LNCaP clone FGC (cell line): ENCODE data around the gene TAF4.

Experiments
- DNase-seq: peaks from one replicate; pipeline ENCODE4 v3.0.0-alpha.2; 2011; ENCODE audit warnings: low read depth
- H3K4me3 ChIP-seq: 2 replicates; pipeline ENCODE4 v1.5.1; 2011; ENCODE audit warnings: mild to moderate bottlenecking, low read depth, low read length, control low read depth
- TF ChIP-seq, protein P1 (sequence below): IDR thresholded peaks from 2 replicates; pipeline ENCODE4 v1.5.1; 2012; ENCODE audit warnings: mild to moderate bottlenecking; ENCODE audit not compliant: control insufficient read depth, insufficient read depth; ENCODE audit errors: extremely low read depth

TAF4 gene

DNA sequence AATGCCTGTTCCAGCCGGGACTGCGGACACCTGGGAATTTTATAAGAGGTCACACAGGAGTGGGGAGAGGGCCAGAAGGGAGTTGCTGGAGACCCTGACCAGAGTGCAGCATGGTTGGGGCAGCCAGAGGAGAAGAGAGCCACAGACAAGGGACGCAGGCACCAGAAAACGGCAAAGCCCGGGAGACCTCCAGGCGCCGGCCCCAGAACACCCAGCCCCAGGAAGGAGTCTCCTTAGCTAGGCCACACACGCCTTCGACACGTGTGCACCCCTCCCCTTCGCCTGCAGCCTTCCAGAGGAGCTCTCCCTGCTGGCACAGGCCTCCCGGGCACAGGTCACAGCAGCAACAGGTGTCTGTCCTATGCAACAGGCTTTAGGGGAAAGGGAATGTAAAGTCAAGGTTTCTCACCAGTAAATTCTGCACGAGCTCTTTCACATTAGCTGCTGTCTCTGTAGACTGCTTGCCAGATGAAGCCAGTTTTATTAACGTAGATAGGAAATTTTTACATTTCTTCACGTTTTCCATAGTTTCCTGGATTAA, 57.0 kb downstream of the TAF4 start:
- no peak overlapping the region for H3K4me3 ChIP-seq
- DNase-seq = no peak
- TF ChIP-seq, protein P1, sequence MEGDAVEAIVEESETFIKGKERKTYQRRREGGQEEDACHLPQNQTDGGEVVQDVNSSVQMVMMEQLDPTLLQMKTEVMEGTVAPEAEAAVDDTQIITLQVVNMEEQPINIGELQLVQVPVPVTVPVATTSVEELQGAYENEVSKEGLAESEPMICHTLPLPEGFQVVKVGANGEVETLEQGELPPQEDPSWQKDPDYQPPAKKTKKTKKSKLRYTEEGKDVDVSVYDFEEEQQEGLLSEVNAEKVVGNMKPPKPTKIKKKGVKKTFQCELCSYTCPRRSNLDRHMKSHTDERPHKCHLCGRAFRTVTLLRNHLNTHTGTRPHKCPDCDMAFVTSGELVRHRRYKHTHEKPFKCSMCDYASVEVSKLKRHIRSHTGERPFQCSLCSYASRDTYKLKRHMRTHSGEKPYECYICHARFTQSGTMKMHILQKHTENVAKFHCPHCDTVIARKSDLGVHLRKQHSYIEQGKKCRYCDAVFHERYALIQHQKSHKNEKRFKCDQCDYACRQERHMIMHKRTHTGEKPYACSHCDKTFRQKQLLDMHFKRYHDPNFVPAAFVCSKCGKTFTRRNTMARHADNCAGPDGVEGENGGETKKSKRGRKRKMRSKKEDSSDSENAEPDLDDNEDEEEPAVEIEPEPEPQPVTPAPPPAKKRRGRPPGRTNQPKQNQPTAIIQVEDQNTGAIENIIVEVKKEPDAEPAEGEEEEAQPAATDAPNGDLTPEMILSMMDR = no peak

DNA sequence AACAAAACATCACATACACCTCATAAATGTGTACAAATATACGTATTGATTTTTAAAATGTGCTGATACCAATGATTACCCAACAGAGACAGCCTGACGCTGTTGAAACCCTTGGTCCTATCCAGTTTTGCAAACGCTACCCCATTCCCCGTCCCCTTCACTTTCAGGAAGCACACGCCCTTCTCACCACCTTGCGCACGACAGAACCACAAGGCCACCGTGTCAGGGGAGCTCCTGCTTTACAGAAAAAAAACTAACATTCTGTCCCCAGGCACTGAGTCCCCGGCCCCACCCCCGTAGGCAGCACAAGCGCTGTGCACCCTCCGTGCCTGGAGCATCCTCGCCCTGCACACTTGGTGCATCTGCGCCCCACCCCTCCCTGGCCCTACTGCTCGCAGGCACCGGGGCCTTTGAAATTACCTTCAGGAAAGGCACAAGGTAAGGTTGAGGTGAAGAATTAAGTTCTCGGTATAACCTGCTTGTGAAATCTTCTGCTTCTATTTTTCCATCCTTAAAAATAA, 58.5 kb downstream of the TAF4 start:
- no peak overlapping the region for H3K4me3 ChIP-seq
- TF ChIP-seq, protein P1 = no peak
- no peak for DNase-seq

DNA sequence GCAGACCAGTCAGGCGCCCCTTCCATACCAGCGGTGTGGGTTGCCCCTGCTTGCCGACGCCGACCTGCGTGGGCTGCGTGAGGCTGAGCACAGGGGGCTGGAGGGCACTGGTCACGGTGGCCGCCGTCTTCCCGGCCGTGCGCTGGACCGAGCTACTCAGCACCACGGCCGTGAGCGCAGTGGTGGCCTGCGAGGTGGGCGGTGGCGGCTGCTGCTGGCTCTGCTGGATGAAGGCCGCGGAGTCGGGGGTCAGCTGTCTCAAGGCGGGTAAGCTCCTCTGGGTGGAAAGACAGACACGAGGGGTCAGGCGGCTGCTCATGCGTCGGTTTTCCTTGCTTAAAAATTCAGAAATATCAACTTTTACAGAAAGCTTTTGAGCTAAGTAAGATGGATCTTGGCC, 59.2 kb downstream of the TAF4 start:
- H3K4me3 ChIP-seq = no peak overlapping the region
- no peak for DNase-seq
- TF ChIP-seq, protein P1 = no peak

DNA sequence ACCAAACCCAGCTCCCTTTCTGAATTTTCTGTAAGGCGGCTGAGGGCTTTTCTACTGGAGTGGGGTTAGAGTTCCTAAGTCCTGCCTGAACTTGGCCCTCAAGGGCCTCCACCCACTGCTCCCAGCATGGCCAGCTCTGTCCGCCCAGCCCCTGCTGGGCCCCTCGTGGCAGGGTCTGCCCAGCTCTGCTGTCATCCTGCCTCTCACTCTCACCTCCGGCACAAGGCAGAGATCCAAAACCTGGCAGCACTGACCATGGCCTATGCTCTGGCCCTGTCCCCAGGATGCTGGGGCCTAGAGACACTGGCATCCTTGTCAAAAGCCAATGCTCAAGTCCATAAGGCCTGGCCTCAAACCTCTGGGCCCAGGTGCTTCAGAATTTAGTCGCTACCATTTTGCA, 61.1 kb downstream of the TAF4 start:
- DNase-seq = no peak
- no peak overlapping the region for H3K4me3 ChIP-seq
- TF ChIP-seq, protein P1 = no peak

DNA sequence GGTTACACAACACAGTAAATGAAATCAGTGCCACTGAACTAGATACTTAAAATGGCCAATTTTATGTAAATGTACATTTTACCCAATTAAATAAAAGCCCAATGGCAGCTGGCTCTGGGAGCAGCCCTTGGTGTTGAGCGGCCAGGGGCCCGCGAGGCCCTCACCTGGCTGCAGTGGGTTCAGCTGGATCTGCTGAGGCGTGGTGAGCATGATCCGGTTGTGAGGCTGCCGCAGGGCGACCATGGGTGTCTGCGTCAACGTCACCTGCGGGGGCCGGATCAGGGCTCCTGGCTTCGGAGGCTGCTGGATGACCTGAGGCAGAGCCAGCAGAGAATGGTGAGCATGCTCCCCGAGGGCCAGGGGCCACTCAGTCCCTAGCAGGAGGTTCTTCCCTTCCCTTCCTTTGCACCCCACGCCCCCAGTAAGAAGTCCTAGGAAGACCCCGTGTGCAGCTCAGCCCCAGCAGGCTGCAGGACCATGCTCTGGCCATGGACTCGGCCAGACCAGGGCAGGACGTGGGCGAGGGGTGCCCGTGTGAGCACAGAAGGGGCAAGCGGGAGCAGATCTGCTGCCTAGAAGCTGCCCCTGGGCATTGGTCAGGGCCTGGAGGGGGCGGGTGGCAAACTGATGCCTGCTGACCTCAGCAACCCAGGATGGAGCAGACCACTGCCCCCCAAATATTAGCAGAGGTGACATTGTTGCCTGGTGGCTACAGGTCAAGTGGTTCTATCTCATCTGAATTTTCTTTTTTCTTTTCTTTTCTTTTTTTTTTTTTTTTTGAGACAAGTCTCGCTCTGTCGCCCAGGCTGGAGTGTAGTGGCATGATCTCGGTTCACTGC, 61.9 kb downstream of the TAF4 start:
- TF ChIP-seq, protein P1 = no peak
- no peak for DNase-seq
- no peak overlapping the region for H3K4me3 ChIP-seq

DNA sequence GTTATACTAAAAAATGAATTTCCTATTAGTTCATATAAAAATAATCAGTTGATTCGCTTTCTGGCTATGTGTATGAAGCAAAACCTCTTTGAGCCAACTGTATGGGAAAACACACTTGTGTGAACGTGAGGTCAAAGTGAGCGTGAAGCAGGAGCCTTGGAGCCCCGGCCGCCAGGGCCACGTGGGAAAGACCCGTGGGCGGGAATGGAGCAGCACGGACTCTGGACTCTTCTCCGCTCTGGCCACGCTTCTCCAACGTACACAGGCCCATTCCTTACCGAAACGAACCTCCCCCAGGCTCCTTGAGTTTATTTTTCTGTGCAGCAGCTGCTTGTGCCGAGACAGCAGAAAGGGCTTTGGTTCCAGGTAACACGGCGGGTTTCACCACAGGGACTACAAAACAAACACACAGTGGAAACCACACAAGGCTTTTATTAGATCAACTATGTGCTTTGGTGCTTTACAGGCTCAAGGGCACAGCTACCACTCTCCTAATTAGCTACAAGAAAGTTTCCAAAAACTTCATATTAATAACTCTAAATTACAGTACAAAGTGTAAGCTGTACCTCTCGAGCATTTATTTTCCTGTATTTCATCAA, 62.7 kb downstream of the TAF4 start:
- H3K4me3 ChIP-seq = no peak overlapping the region
- DNase-seq = no peak
- TF ChIP-seq, protein P1 = no peak
